Measurements from ENCODE around the gene SLC26A11.
A peak's percentile ranks its signal among the peaks of the same experiment; 100 is the strongest.

Gene SLC26A11

DNA sequence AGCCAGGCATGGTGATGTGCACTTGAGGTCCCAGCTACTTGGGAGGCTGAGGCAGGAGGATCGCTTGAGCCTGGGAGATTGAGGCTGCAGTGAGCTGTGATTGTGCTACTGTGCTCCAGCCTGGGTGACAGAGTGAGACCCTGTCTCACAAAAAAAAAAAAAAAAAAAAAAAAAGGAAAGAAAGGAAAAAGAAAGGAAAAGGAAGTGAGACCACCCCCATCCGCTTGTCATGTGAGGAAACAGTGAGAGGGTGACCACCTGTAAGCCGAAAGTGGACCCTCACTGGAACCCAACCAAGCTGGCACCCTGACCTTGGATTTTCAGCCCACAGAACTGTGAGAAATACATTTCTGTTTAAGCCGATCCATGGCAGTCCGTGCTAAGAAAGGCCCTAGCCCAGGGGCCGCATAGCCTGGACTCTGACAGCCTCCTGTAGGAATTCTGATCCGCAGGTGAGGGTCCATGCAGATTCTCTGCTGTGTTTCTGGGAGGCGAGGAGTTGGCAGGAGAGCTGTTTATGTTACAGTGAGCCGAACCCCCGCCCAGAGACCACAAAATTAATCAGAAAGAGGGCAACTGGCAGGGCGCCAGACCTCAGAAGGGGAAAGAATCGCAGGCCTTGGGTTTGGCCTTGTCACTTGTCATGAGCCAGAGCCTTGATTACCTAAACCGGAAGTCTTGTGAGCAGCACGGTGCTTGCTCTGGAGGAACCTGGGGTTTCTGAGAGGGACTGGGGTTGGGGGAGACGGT is 1.0 kb upstream of the SLC26A11 start:
- Histone ChIP-seq H3K9me3 (ENCODE audit: insufficient read depth, low read length) (no peaks in the 10 kb centered on the region), H3K27me3 (ENCODE audit: insufficient read depth, insufficient read length) (no peaks in the 10 kb centered on the region), H3K4me1 (ENCODE audit: insufficient read depth, insufficient read length) (peaks cover 8% of the 10 kb centered on the region), H3K9ac (ENCODE audit: insufficient read length, low read depth) (peak overlapping the region; percentile 96), H3K4me3 (ENCODE audit: insufficient read length, low read depth) (peak overlapping the region; percentile 84), H3K36me3 (ENCODE audit: insufficient read depth, insufficient read length, low read length) (peaks cover 61% of the 10 kb centered on the region)
- DNase-seq (ENCODE audit: low read depth, low spot score), result no peak
- TF ChIP-seq ZNF274 (IDR thresholded peaks at IDR 0.05; ENCODE audit: low read depth, low read length), result no peak
- no peak for TF ChIP-seq YY1 (IDR thresholded peaks at IDR 0.05; ENCODE audit: insufficient read depth, insufficient read length)
- no peak for TF ChIP-seq SUZ12 (IDR thresholded peaks at IDR 0.05; ENCODE audit: extremely low read depth, insufficient read depth, insufficient read length)

DNA sequence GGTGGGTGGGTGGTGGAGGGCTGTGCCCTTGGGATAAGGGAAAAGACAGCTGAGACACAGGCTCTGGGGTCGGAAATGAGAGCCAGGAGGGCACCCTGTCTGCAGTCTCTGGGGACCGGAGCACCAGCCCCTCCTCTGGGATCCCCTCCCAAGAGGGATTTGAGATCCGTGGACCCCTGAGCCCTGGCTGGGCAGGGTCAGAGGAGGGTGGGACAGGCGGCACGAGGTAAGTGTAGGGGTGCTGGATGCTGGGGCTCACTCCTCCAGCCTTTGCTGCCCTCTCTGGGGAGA is 519 bp upstream of the SLC26A11 start:
- H3K27me3 ChIP-seq (ENCODE audit: insufficient read depth, insufficient read length), result no peaks in the 10 kb centered on the region
- no peak for DNase-seq (ENCODE audit: low read depth, low spot score)
- peaks cover 56% of the 10 kb centered on the region for H3K36me3 ChIP-seq (ENCODE audit: insufficient read depth, insufficient read length, low read length)
- H3K4me1 ChIP-seq (ENCODE audit: insufficient read depth, insufficient read length), result peaks cover 8% of the 10 kb centered on the region
- H3K4me3 ChIP-seq (ENCODE audit: insufficient read length, low read depth), result peak overlapping the region; percentile 84
- H3K9me3 ChIP-seq (ENCODE audit: insufficient read depth, low read length), result no peaks in the 10 kb centered on the region
- no peak for TF ChIP-seq YY1 (IDR thresholded peaks at IDR 0.05; ENCODE audit: insufficient read depth, insufficient read length)
- no peak for TF ChIP-seq ZNF274 (IDR thresholded peaks at IDR 0.05; ENCODE audit: low read depth, low read length)
- no peak for TF ChIP-seq SUZ12 (IDR thresholded peaks at IDR 0.05; ENCODE audit: extremely low read depth, insufficient read depth, insufficient read length)
- peak overlapping the region; percentile 96 for H3K9ac ChIP-seq (ENCODE audit: insufficient read length, low read depth)

DNA sequence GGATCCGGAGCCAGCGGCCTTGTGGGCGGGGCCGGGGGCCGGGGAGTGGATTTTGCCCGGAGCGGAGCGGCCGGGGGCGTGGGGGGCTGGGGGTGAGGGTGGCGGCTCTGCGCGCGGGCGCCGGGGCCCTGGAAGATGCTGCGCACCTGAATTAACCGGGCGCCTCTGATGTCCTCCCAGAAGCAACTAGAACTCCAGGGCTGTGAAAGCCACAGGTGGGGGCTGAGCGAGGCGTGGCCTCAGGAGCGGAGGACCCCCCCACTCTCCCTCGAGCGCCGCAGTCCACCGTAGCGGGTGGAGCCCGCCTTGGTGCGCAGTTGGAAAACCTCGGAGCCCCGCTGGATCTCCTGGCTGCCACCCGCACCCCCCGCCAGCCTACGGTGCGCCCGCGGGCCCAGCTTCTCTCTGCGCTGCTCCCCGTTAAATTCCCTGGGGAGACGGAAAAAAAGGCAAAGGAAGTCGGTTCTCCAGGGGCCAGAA is 549 bp downstream of the SLC26A11 start:
- H3K4me3 ChIP-seq (ENCODE audit: insufficient read length, low read depth), result peak overlapping the region; percentile 84
- H3K27me3 ChIP-seq (ENCODE audit: insufficient read depth, insufficient read length), result no peaks in the 10 kb centered on the region
- no peak for DNase-seq (ENCODE audit: low read depth, low spot score)
- no peaks in the 10 kb centered on the region for H3K9me3 ChIP-seq (ENCODE audit: insufficient read depth, low read length)
- H3K36me3 ChIP-seq (ENCODE audit: insufficient read depth, insufficient read length, low read length), result peaks cover 48% of the 10 kb centered on the region
- H3K4me1 ChIP-seq (ENCODE audit: insufficient read depth, insufficient read length), result peaks cover 13% of the 10 kb centered on the region
- TF ChIP-seq SUZ12 (IDR thresholded peaks at IDR 0.05; ENCODE audit: extremely low read depth, insufficient read depth, insufficient read length), result no peak
- TF ChIP-seq ZNF274 (IDR thresholded peaks at IDR 0.05; ENCODE audit: low read depth, low read length), result no peak
- TF ChIP-seq YY1 (IDR thresholded peaks at IDR 0.05; ENCODE audit: insufficient read depth, insufficient read length), result no peak
- peak overlapping the region; percentile 77 for H3K9ac ChIP-seq (ENCODE audit: insufficient read length, low read depth)

DNA sequence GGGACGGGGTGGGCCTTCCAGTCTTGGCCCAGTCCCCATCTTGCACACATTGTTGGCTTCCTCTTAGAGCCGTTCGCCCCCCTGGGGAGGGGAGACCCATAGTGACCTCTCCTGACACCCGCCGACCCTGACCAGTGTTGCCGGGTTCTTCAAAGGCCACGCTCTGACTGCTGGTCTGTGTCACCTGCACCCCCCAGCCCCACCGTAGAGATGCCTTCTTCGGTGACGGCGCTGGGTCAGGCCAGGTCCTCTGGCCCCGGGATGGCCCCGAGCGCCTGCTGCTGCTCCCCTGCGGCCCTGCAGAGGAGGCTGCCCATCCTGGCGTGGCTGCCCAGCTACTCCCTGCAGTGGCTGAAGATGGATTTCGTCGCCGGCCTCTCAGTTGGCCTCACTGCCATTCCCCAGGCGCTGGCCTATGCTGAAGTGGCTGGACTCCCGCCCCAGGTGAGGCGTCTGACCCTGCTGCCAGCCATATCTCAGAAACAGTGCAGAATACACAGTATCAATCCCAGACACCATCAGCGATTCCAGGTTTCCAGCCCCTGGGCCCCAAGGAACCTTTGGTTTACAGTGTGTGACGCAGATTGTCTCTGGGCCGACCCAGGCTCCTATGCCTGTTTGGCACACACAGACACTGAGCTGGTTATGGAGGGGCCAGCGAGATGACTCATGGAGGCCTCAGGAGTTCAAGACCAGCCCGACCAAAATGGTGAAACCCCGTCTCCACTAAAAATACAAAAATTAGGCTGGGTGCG is 1.3 kb downstream of the SLC26A11 start:
- Histone ChIP-seq H3K4me1 (ENCODE audit: insufficient read depth, insufficient read length) (peaks cover 13% of the 10 kb centered on the region), H3K9ac (ENCODE audit: insufficient read length, low read depth) (peak overlapping the region; percentile 77), H3K9me3 (ENCODE audit: insufficient read depth, low read length) (no peaks in the 10 kb centered on the region), H3K36me3 (ENCODE audit: insufficient read depth, insufficient read length, low read length) (peaks cover 42% of the 10 kb centered on the region), H3K27me3 (ENCODE audit: insufficient read depth, insufficient read length) (no peaks in the 10 kb centered on the region), H3K4me3 (ENCODE audit: insufficient read length, low read depth) (peak overlapping the region; percentile 84)
- TF ChIP-seq YY1 (IDR thresholded peaks at IDR 0.05; ENCODE audit: insufficient read depth, insufficient read length) (no peak), ZNF274 (IDR thresholded peaks at IDR 0.05; ENCODE audit: low read depth, low read length) (no peak), SUZ12 (IDR thresholded peaks at IDR 0.05; ENCODE audit: extremely low read depth, insufficient read depth, insufficient read length) (no peak)
- no peak for DNase-seq (ENCODE audit: low read depth, low spot score)

DNA sequence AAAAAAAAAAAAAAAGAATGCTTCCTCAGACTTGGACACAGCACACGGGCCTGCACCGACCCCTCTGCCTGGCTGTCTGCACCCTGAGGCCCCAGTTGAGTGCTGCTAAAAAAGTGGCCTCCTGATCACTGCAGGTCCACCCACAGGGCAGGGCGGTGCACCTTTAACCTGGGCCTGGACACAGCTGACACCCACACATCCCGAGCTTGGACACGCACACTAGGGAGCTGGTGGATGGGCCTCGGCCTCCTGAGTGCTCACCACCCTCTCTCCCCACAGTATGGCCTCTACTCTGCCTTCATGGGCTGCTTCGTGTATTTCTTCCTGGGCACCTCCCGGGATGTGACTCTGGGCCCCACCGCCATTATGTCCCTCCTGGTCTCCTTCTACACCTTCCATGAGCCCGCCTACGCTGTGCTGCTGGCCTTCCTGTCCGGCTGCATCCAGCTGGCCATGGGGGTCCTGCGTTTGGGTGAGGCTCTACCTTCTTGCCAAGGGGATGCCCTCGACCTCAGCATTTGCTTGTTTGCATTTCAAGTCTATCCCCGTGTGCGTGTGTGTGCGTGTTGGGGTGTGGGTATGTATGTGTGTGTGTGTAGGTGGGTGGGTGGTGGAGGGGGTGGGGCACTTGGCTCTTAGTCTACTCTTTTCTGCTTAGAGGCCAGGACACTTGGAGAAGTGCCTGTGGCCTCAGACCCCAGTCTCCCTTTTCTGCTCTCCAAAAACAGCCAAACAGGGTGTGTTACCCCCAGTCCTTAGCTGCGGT is 2.3 kb downstream of the SLC26A11 start:
- DNase-seq (ENCODE audit: low read depth, low spot score), result no peak
- no peak overlapping the region for H3K4me3 ChIP-seq (ENCODE audit: insufficient read length, low read depth)
- H3K9ac ChIP-seq (ENCODE audit: insufficient read length, low read depth), result no peak overlapping the region

DNA sequence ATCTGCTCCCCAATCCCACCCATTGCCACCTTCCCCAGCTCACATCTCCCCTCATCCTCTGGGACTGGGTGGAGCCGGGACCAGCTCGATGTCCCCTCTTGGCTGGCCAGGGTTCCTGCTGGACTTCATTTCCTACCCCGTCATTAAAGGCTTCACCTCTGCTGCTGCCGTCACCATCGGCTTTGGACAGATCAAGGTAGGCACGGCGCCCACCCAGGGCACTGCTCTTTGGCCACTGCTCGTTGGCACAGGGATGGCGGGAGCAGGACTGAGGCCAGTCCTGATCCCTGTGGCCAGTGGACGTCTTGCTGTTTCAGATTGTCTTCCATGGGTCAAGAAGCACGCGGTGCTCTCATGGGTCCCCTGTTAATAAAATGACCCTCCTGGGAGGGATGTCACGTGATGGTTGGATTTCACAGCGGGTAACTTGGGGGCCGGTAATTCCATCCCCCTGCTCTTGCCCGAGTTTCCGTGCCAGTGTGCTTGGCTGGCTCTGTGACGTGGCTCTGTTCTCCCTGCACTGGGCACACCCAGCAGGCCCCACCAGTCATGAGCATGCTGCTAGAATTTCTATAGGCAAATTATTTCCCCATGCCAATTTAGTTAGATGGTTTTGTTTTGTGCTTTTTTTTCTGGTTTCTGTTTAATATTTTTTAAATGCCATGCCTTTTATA is 3.1 kb downstream of the SLC26A11 start:
- DNase-seq (ENCODE audit: low read depth, low spot score), result no peak
- peaks cover 20% of the 10 kb centered on the region for H3K4me1 ChIP-seq (ENCODE audit: insufficient read depth, insufficient read length)
- H3K4me3 ChIP-seq (ENCODE audit: insufficient read length, low read depth), result no peak overlapping the region
- H3K27me3 ChIP-seq (ENCODE audit: insufficient read depth, insufficient read length), result no peaks in the 10 kb centered on the region
- no peaks in the 10 kb centered on the region for H3K9me3 ChIP-seq (ENCODE audit: insufficient read depth, low read length)
- TF ChIP-seq SUZ12 (IDR thresholded peaks at IDR 0.05; ENCODE audit: extremely low read depth, insufficient read depth, insufficient read length), result no peak
- no peak for TF ChIP-seq YY1 (IDR thresholded peaks at IDR 0.05; ENCODE audit: insufficient read depth, insufficient read length)
- no peak for TF ChIP-seq ZNF274 (IDR thresholded peaks at IDR 0.05; ENCODE audit: low read depth, low read length)
- no peak overlapping the region for H3K9ac ChIP-seq (ENCODE audit: insufficient read length, low read depth)
- peaks cover 42% of the 10 kb centered on the region for H3K36me3 ChIP-seq (ENCODE audit: insufficient read depth, insufficient read length, low read length)

More for the DNA sequence above, 2.3 kb downstream of the SLC26A11 start:
- Histone ChIP-seq H3K9me3 (ENCODE audit: insufficient read depth, low read length) (no peaks in the 10 kb centered on the region), H3K36me3 (ENCODE audit: insufficient read depth, insufficient read length, low read length) (peaks cover 44% of the 10 kb centered on the region), H3K4me1 (ENCODE audit: insufficient read depth, insufficient read length) (peaks cover 17% of the 10 kb centered on the region), H3K27me3 (ENCODE audit: insufficient read depth, insufficient read length) (no peaks in the 10 kb centered on the region)
- no peak for TF ChIP-seq YY1 (IDR thresholded peaks at IDR 0.05; ENCODE audit: insufficient read depth, insufficient read length)
- no peak for TF ChIP-seq ZNF274 (IDR thresholded peaks at IDR 0.05; ENCODE audit: low read depth, low read length)
- no peak for TF ChIP-seq SUZ12 (IDR thresholded peaks at IDR 0.05; ENCODE audit: extremely low read depth, insufficient read depth, insufficient read length)

All from NT2/D1 (cell line).